ENCODE results near the gene PTN. TPM values are rescaled to one million over a fixed set of nuclear protein-coding genes. Genes with fewer than 3 reads are reported as not detected.
A peak's percentile ranks its signal among the peaks of the same experiment; 100 is the strongest.

The PTN gene
- total RNA-seq (2011; cell fraction: chromatin; rRNA removed; ENCODE audit: low replicate concordance), result not detected in 2 replicates
- total RNA-seq (2011; cell fraction: nucleolus; rRNA removed), result not detected in 2 replicates
- total RNA-seq (2011; cell fraction: nucleoplasm; rRNA removed), result not detected in 2 replicates
- total RNA-seq (2014; rRNA removed), result not detected in 2 replicates
- not detected in 2 replicates for total RNA-seq (2014; rRNA removed; fragmentation: Illumina TruSeq; extraction: Trizol)
- not detected in 2 replicates for total RNA-seq (2015; rRNA removed; fragmentation: Illumina TruSeq; extraction: Trizol)
- not detected in 2 replicates for total RNA-seq (2021)
- not detected in 2 replicates for polyA plus RNA-seq (2011; rRNA removed)
- not detected in 2 replicates for polyA plus RNA-seq (2011; cell fraction: cytosol; rRNA removed)
- not detected in 2 replicates for polyA plus RNA-seq (2011; cell fraction: nucleus; rRNA removed)
- polyA plus RNA-seq (2012), result not detected in 2 replicates
- polyA plus RNA-seq (2014; fragmentation: Illumina TruSeq; extraction: Trizol), result not detected in 2 replicates
- not detected for polyA plus RNA-seq (2014; fragmentation: Nextera tagmentation; extraction: Ambion mirVana)
- not detected in 2 replicates for polyA plus RNA-seq (2014; rRNA removed)
- polyA minus RNA-seq (2011; rRNA and poly(A)+ RNA removed), result not detected in 2 replicates
- not detected in 2 replicates for polyA minus RNA-seq (2011; cell fraction: cytosol; rRNA and poly(A)+ RNA removed)
- not detected in 2 replicates for polyA minus RNA-seq (2011; cell fraction: nucleus; rRNA and poly(A)+ RNA removed)
- percentile 3 among the genes with signal in this experiment for Bru-seq, nascent RNA
- percentile 1 among the genes with signal in this experiment for BruChase-seq, experiment 1, labeled RNA remaining after a 2-hour chase
- percentile 3 among the genes with signal in this experiment for BruChase-seq, experiment 2, labeled RNA remaining after a 6-hour chase
- long read RNA-seq, experiment 1, result 0 reads
- long read RNA-seq, experiment 2, result 0 reads
- long read RNA-seq, experiment 3, result 0 reads

DNA sequence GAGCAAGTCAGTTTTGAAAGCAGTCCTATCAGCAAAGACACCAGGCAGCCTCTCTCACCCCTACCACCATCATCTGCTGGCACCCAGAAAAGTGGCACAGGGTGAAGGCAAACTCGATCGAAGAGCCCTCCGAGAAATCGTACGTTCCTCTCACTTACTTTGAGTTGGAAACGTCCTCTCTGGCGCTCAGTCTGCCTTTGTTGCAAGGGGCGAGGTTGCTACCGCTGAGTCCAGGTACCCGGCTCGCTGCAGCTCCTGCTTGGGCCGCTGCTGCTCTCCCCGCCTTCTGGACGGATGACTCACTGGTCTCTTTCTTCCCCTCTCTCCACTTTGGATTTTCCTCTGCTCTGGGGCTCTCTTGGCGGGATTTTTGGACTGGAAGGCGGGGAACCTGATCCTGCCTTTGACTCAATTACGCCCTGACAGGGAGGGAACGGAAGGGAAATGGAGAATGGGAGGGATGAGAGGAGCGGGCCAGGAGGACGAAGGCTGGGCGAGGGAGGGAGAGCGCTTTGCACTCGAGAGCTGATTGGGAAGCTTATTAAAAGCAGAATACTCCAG, at the start of gene PTN:
TSS of gene PTN (minus strand) at position 453 of the 561 bp plus-strand sequence. CDS start 88,760 bp downstream, outside the sequence.
- H3K9me1 ChIP-seq (ENCODE audit: control insufficient read depth, insufficient read depth, low read length), result no peaks in the 10 kb centered on the region
- H3K79me2 ChIP-seq (ENCODE audit: control insufficient read depth, insufficient read depth, low read length), result no peaks in the 10 kb centered on the region
- ChIA-PET POLR2A (interaction anchor here (0.8 kb wide), 1 partner anchor 133 kb away, joined by 4 read pairs; no protein-coding TSS in a partner anchor), CTCF (ENCODE audit: low intra/inter-chr PET ratio) (no interaction called here)
- ATAC-seq, result no peak
- intact Hi-C loops (cut with micrococcal nuclease) (no loop called here), in situ Hi-C loops (cut with MboI) (no loop called here)
- 0 out of 2 replicates have a peak, but pooled peaks have one; percentile 17 for TF ChIP-seq ERF (CRISPR knock-in tag; IDR thresholded peaks at IDR 0.05)
- TF ChIP-seq, protein P1, sequence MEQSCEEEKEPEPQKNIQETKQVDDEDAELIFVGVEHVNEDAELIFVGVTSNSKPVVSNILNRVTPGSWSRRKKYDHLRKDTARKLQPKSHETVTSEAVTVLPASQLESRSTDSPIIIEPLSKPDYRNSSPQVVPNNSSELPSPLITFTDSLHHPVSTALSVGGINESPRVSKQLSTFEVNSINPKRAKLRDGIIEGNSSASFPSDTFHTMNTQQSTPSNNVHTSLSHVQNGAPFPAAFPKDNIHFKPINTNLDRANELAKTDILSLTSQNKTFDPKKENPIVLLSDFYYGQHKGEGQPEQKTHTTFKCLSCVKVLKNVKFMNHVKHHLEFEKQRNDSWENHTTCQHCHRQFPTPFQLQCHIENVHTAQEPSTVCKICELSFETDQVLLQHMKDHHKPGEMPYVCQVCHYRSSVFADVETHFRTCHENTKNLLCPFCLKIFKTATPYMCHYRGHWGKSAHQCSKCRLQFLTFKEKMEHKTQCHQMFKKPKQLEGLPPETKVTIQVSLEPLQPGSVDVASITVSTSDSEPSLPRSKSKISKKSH (CRISPR knock-in tag; IDR thresholded peaks at IDR 0.05), result no peak
- no peaks in the 10 kb centered on the region for H4K20me1 ChIP-seq (replicated peaks; ENCODE audit: control insufficient read depth, insufficient read depth, low read length)
- no peak for DNase-seq (ENCODE audit: extremely low read depth in 1 of 4, low spot score in 3 of 4)
- no peak within 1 kb of the TSS for H3K27ac ChIP-seq (ENCODE audit: extremely low read depth, low read depth, low read length)
- FAIRE-seq, result no peak
- H2AFZ ChIP-seq (ENCODE audit: low read depth, low read length), result no peak within 1 kb of the TSS
- 0 out of 2 replicates have a peak, but pooled peaks cover 2% of the 10 kb centered on the region for H3K9me3 ChIP-seq (replicated peaks; ENCODE audit: control insufficient read depth, insufficient read depth, low read depth, low read length)
- H3K4me2 ChIP-seq (ENCODE audit: insufficient read depth, low read length), result no peak within 1 kb of the TSS
- H3K4me3 ChIP-seq, result no peak within 1 kb of the TSS
- no peaks in the 10 kb centered on the region for H3K27me3 ChIP-seq (ENCODE audit: control insufficient read depth in 2 of 2, insufficient read depth in 2 of 2, low read length in 2 of 2)
- no peaks in the 10 kb centered on the region for H3K36me3 ChIP-seq (ENCODE audit: control insufficient read depth, insufficient read depth, low read length)
- no peak within 1 kb of the TSS for H3K9ac ChIP-seq (ENCODE audit: insufficient read depth in 1 of 2, low read depth in 2 of 2, low read length in 2 of 2)
- BruUV-seq (replicated peaks), result no TSS peak
- whole genome bisulfite sequencing (ENCODE audit: insufficient coverage, low coverage, missing lambda C conversion rate), result under 1% methylated on average over 23 of the region's 23 CpGs
- no peaks in the 10 kb centered on the region for H3K4me1 ChIP-seq (replicated peaks in 1 of 2; ENCODE audit: control insufficient read depth in 2 of 2, insufficient read depth in 2 of 2, low read length in 2 of 2)
